HG03378 (cell line): ENCODE measurements around the gene PFN4.
"Not testable (repeated sequence)": the region's sequence is repeated elsewhere in the genome, so short reads cannot be mapped to it uniquely, and the experiment has no call there.

Experiments used
- ATAC-seq: cut with Tn5 transposase; IDR thresholded peaks from one replicate; pipeline ENCODE4 v1.9.1; 2021; ENCODE audit warnings: mild to moderate bottlenecking, moderate library complexity; ENCODE audit not compliant: unreplicated experiment

Gene PFN4

GRCh38 chr2:24115057-24115456 lies 8.1 kb downstream of the PFN4 start:
- ATAC-seq, result no peak

GRCh38 chr2:24111407-24111901 lies 11.7 kb downstream of the PFN4 start:
- no peak for ATAC-seq

- no peak for ATAC-seq
Observed at GRCh38 chr2:24110660-24111303, 12.4 kb downstream of the PFN4 start.

GRCh38 chr2:24109431-24109830 lies 13.7 kb downstream of the PFN4 start:
- ATAC-seq, result not testable (repeated sequence)

- no peak for ATAC-seq
Observed at GRCh38 chr2:24107336-24107735, 15.8 kb downstream of the PFN4 start.

GRCh38 chr2:24106786-24107185 lies 16.3 kb downstream of the PFN4 start:
- no peak for ATAC-seq

- no peak for ATAC-seq
Observed at GRCh38 chr2:24105816-24106215, 17.3 kb downstream of the PFN4 start.

GRCh38 chr2:24104906-24105305 lies 18.2 kb downstream of the PFN4 start:
- no peak for ATAC-seq

GRCh38 chr2:24104110-24104650 lies 19.0 kb downstream of the PFN4 start:
- ATAC-seq, result no peak

GRCh38 chr2:24102677-24103076 lies 20.5 kb downstream of the PFN4 start:
- ATAC-seq, result no peak

GRCh38 chr2:24101992-24102391 lies 21.1 kb downstream of the PFN4 start:
- no peak for ATAC-seq

GRCh38 chr2:24100732-24101131 lies 22.4 kb downstream of the PFN4 start:
- ATAC-seq, result not testable (repeated sequence)

- ATAC-seq, result not testable (repeated sequence)
Observed at GRCh38 chr2:24095171-24095677, 27.9 kb downstream of the PFN4 start.

GRCh38 chr2:24093270-24093669 lies 29.9 kb downstream of the PFN4 start:
- not testable (repeated sequence) for ATAC-seq

GRCh38 chr2:24088821-24089359 lies 34.2 kb downstream of the PFN4 start:
- no peak for ATAC-seq

GRCh38 chr2:24087032-24087431 lies 36.1 kb downstream of the PFN4 start:
- ATAC-seq, result no peak

- no peak for ATAC-seq
Observed at GRCh38 chr2:24086241-24086640, 36.9 kb downstream of the PFN4 start.

- ATAC-seq, result no peak
Observed at GRCh38 chr2:24085200-24085489, 38.0 kb downstream of the PFN4 start.

- ATAC-seq, result peak; percentile 49
Observed at GRCh38 chr2:24084386-24085199, 38.5 kb downstream of the PFN4 start, which contains the start of gene TP53I3. TSS of gene TP53I3 (minus strand) at chr2:24084834. CDS start at chr2:24084326, 508 bp downstream.

- peak; percentile 83 for ATAC-seq
Observed at GRCh38 chr2:24083567-24084385, 39.4 kb downstream of the PFN4 start.
